GM19328 (cell line): ENCODE data around the gene PSTPIP1.

Source experiments
- ATAC-seq: cut with Tn5 transposase; IDR thresholded peaks from one replicate; pipeline ENCODE4 v1.9.1; 2021; ENCODE audit warnings: mild to moderate bottlenecking, moderate library complexity; ENCODE audit not compliant: unreplicated experiment

Gene PSTPIP1

GRCh38 chr15:76978522-76979330 lies 16.2 kb upstream of the PSTPIP1 start:
- no peak for ATAC-seq

DNA sequence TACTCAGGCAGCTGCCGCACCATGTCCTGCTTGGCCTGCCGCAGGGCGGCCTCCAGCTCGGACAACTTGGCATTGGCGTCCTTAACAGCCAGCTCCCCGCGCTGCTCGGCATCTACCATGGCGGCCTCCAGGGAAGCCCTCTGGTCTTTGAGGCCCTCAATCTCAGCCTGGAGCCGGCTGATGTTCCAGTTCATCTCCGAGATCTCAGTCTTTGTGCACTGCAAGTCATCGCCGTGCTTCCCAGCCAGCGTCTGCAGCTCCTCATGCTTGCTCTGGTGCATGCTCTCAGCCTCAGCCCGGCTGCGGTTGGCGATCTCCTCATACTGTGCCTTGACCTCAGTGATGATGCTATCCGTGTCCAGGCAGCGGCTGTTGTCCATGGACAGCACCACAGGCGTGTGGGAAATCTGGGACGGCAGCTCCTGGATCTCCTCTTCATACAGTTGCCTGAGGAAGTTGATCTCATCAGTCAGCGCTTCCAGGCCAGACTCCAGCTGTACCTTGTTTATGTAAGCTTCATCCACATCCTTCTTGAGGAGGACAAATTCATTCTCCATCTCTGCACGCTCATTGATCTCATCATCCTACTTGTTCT lies 15.5 kb upstream of the PSTPIP1 start:
- no peak for ATAC-seq

GRCh38 chr15:76979996-76980520 lies 14.9 kb upstream of the PSTPIP1 start:
- ATAC-seq, result no peak

- ATAC-seq, result no peak
Observed at GRCh38 chr15:76982356-76982755, 12.6 kb upstream of the PSTPIP1 start.

DNA sequence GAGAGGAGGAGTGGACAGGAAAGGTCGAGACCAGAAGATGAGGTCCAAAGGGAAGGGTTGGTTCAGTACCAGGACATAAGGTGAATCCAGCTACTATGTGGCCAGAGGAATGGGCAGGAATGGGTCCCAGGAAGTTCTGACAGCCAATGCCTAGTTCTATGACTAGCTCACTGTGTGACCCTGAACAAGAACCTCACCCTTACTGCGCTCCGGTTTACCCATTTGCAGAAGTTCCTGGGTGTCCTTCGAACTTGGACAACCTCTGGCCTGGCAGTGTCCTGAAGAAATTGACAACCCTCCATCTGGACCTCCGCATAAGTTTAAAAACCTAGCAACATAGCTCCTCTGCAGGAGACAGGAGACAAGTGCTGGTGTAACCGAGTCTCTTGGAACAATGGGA lies 12.2 kb upstream of the PSTPIP1 start:
- no peak for ATAC-seq

GRCh38 chr15:76983590-76984375 lies 11.1 kb upstream of the PSTPIP1 start:
- ATAC-seq, result no peak

GRCh38 chr15:76986743-76987142 lies 8.2 kb upstream of the PSTPIP1 start:
- ATAC-seq, result no peak

GRCh38 chr15:76987276-76987675 lies 7.7 kb upstream of the PSTPIP1 start:
- no peak for ATAC-seq

DNA sequence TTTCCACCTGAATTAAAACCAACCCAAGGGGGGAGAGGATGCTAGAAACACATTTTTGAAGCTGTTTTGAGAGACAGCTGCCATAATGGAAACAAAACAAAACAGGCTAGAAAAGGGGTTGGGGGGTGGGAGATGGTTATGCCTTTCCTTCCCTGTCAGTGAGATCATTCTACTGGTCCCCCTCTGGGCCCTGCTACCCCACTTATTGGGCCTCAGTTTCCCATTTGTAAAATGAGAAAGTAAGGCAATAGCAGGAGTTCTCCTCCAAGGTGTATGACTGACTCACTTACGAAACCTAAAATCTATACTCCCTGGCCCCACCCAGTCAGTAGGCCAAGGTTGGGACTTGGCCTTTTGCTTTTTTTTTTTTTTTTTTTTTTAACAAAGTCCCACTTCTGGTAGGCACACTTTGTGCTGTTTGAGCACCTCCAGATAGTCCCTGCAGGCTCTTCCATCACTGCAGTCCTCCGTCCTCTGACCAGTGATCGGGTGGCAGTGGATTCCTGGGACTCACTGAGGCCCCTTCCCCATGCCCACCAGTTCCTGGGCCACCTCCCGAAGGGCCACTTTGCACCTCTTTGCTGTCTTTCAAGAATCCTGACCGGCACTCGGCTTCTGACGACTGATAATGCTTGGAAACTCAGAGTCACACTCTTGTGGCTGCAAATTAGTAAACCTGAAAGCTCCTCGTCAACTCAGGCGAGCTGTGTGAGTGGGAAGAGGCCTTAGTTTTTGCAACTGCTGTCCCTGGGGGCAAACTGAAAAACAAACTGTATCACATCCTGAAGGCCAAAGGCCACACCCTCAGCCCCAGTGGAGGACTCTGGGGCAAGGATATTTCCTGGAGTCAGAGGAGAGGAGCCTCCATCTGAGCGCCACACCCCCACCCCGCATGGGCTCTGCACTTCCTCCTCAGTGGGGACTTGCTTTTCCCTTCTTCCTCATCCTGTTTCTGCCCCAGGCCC lies 6.7 kb upstream of the PSTPIP1 start:
- ATAC-seq, result peak; percentile 80

GRCh38 chr15:76988867-76989780 lies 5.8 kb upstream of the PSTPIP1 start:
- ATAC-seq, result no peak

DNA sequence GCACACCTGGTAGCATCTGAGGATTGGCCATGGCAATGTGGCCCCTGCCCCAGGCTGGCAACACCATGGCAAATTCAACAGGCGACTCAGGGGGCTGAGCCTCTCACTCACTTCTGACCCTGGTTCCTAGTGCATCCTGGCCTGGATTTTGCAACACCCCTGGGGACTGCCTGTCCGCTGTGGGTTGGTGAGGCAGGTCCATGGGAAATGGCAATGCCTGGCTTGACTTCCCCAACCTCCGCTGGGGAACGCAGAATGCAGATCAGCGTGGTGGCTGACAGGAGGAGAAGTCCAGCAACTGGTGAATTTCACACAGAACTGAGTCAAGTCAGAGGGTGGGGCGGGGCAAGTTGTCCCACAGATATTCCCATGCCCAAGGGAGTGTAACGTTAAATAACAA lies 3.9 kb upstream of the PSTPIP1 start:
- ATAC-seq, result no peak

DNA sequence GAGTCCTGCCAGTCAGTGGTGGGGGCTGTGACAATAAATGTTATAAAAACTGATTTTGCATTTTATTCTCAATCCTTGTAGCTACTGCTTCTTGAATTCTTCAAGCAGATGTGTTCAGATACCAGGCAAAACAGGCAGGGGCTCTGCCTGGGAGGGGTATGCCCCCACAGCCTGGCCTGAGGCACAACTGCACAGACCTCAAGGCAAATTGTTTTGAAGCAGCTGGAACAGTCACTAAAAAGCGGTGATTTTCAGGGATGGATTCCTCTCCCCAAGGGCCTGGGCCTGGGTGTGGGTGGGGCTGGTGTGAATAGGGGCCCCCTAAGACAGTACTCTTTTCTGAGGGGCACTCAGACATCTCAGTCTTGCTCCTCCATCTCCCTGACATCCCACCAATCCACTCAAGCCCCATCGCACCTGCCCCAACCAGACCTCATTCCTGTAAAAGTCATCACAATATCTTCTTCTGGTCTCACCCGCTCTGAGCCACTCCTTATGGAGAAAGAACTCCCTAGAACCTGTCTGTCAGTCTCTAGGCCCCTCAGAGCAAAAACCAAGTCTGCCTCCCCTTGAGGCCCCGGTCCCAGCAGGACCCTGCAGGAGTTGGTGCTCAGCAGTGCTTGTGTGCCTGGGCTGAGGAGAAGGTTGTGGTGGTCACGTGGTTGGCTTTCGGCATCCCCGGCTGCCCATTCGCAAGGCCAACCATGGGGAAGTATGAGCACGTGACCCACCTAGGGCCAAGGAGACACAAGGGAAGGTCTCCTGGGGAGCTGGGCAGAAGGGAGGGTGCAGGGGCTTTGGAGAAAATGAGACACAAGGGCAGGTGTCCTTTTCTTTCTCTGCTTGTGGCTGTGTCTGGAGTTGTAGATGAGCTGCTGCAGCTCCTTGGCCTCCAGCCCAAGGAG lies 2.9 kb upstream of the PSTPIP1 start:
- no peak for ATAC-seq

DNA sequence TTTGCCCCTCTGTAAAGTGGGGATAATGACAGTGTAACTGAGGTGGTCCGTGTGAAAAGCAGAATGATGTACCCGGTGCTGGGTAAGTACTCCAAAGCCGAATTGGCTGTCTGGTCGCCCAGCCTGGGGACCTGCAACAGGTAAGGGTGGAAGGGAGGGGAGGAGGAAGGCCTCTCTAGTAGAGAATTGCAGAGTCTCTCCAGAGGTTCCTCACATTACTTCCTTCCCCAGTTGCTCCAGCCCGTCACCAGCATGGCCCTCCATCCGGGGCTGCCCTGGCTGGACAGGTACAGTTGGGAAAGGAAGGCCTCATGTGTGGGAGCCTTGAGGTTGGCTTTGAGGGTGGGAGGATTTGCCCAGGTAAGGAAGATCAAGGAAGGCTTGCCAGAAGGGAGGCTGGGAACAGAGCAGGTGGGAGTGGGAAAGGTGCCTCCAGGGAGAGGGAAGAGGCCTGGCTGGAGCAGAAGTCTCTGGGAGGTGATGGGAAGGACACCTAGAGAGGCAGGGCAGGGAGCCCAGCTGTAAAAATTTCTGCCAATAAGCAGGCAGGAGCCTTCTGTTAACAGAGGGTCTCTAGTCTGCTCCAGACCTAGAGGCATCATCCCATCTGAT lies 1.7 kb upstream of the PSTPIP1 start:
- ATAC-seq, result no peak

DNA sequence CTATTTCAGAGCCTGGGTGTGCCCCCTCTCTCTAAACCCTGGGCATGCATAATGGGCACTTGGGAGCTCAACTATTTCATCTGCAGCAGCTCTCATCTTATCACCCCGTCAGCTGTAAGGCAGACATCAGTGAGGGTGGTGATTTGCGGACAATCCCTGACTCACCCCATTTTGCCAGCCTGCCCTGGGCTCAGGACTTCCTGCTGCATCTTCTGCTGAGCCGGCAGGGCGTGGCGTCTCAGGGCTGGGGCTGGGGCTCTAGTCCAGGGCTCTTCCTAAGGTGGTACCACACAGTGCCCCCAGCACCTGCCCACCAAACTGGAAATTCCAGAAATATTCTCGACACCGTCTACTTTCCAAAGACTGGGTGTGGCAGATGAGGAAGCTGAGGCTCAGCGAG lies 925 bp upstream of the PSTPIP1 start:
- ATAC-seq, result no peak

- ATAC-seq, result no peak
Observed at GRCh38 chr15:76994496-76994895, 430 bp upstream of the PSTPIP1 start.

GRCh38 chr15:76996076-76996525 lies 1.2 kb downstream of the PSTPIP1 start:
- ATAC-seq, result no peak

DNA sequence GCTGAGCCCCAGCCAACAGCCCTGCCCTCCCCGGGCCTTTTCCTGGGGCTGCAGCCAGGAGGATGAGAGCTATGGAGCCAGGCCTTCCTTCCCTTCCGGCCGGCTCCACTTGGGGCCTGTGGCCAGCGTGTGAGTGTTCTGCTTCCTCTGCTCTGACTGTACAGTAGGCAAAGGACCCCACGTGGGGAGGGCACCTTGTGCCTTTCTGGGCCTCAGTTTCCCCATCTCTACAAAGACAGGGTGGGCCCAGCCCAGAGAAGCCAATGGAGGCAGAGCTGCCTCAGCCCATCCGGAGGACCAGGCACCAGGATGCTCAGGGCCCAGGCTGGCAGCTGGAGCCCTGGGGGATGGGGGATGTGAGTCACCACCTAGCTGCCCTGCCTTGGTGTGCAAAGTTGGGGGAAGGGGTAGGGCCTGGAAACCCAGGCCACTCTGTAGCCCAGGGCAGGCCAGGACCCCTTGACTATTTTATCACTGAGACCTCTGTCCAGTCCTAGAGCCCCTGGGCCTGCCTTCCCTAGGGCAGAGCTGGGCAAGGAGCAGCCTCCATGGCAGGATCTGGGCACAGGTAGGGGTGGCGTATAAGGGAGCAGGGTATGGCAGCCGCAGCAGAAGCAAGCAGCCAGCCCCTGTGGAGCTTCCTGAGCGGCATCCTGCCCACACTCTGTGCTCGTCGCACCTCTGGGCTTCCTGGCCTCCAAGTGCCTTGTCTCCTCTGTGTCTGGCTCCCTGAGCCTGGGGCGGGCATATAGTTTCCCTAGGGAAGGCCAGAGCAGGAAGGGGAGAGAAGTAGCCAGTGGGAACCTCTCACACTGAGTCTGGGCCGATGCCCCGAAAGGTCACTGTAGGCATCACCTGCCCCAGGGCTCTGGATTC lies 1.8 kb downstream of the PSTPIP1 start:
- ATAC-seq, result no peak
